ENCODE data around the gene TOX4.
A peak's percentile ranks its signal among the peaks of the same experiment; 100 is the strongest.

Gene TOX4

GRCh38 chr14:21498540-21499526 is 21.8 kb downstream of the TOX4 start:
- in situ Hi-C loops (cut with MboI; ENCODE audit: low pct_unique_long_range_greater_than_20kb, low sequenced_read_pairs), result no loop called here
- peak; percentile 63 for DNase-seq

- no peak for DNase-seq
- in situ Hi-C loops (cut with MboI; ENCODE audit: low pct_unique_long_range_greater_than_20kb, low sequenced_read_pairs), result no loop called here
Measured at GRCh38 chr14:21501568-21501967, 24.6 kb downstream of the TOX4 start.

- in situ Hi-C loops (cut with MboI; ENCODE audit: low pct_unique_long_range_greater_than_20kb, low sequenced_read_pairs), result no loop called here
- DNase-seq, result no peak
Measured at GRCh38 chr14:21503376-21503775, 26.4 kb downstream of the TOX4 start.

GRCh38 chr14:21505012-21505553 is 28.1 kb downstream of the TOX4 start:
- no peak for DNase-seq
- in situ Hi-C loops (cut with MboI; ENCODE audit: low pct_unique_long_range_greater_than_20kb, low sequenced_read_pairs), result no loop called here

- no peak for DNase-seq
Measured at GRCh38 chr14:21506557-21506956, 29.6 kb downstream of the TOX4 start.

GRCh38 chr14:21509432-21510143 is 32.6 kb downstream of the TOX4 start:
- DNase-seq, result no peak

More at GRCh38 chr14:21506557-21506956, 29.6 kb downstream of the TOX4 start:
- in situ Hi-C loops (cut with MboI; ENCODE audit: low pct_unique_long_range_greater_than_20kb, low sequenced_read_pairs), result no loop called here

GRCh38 chr14:21510735-21511657 is 34.0 kb downstream of the TOX4 start, which contains the start of gene METTL3:
Gene METTL3, minus strand, starts transcription at chr14:21511340. Its CDS starts 117 bp downstream, at chr14:21511223.
- peak; percentile 97 for DNase-seq
- in situ Hi-C loops (cut with MboI; ENCODE audit: low pct_unique_long_range_greater_than_20kb, low sequenced_read_pairs), result no loop called here

More at GRCh38 chr14:21509432-21510143, 32.6 kb downstream of the TOX4 start:
- in situ Hi-C loops (cut with MboI; ENCODE audit: low pct_unique_long_range_greater_than_20kb, low sequenced_read_pairs), result no loop called here

- in situ Hi-C loops (cut with MboI; ENCODE audit: low pct_unique_long_range_greater_than_20kb, low sequenced_read_pairs), result no loop called here
Measured at GRCh38 chr14:21514341-21514740, 37.3 kb downstream of the TOX4 start.

GRCh38 chr14:21518725-21519124 is 41.7 kb downstream of the TOX4 start:
- no peak for DNase-seq
- in situ Hi-C loops (cut with MboI; ENCODE audit: low pct_unique_long_range_greater_than_20kb, low sequenced_read_pairs), result no loop called here

More at GRCh38 chr14:21514341-21514740, 37.3 kb downstream of the TOX4 start:
- no peak for DNase-seq

GRCh38 chr14:21520767-21521166 is 43.8 kb downstream of the TOX4 start:
- no peak for DNase-seq
- in situ Hi-C loops (cut with MboI; ENCODE audit: low pct_unique_long_range_greater_than_20kb, low sequenced_read_pairs), result no loop called here

GRCh38 chr14:21521501-21521900 is 44.5 kb downstream of the TOX4 start:
- in situ Hi-C loops (cut with MboI; ENCODE audit: low pct_unique_long_range_greater_than_20kb, low sequenced_read_pairs), result no loop called here
- DNase-seq, result no peak

GRCh38 chr14:21523203-21523602 is 46.2 kb downstream of the TOX4 start:
- in situ Hi-C loops (cut with MboI; ENCODE audit: low pct_unique_long_range_greater_than_20kb, low sequenced_read_pairs), result no loop called here
- no peak for DNase-seq

GRCh38 chr14:21524575-21525490 is 47.8 kb downstream of the TOX4 start:
- in situ Hi-C loops (cut with MboI; ENCODE audit: low pct_unique_long_range_greater_than_20kb, low sequenced_read_pairs), result no loop called here
- DNase-seq, result no peak

GRCh38 chr14:21525571-21525961 is 48.6 kb downstream of the TOX4 start:
- in situ Hi-C loops (cut with MboI; ENCODE audit: low pct_unique_long_range_greater_than_20kb, low sequenced_read_pairs), result no loop called here
- DNase-seq, result no peak

- in situ Hi-C loops (cut with MboI; ENCODE audit: low pct_unique_long_range_greater_than_20kb, low sequenced_read_pairs), result no loop called here
- no peak for DNase-seq
Measured at GRCh38 chr14:21525962-21526671, 49.1 kb downstream of the TOX4 start, which contains the start of gene SALL2. Gene SALL2, minus strand, starts transcription at chr14:21526346. Its CDS starts 219 bp downstream, at chr14:21526127.

- in situ Hi-C loops (cut with MboI; ENCODE audit: low pct_unique_long_range_greater_than_20kb, low sequenced_read_pairs), result no loop called here
- peak; percentile 39 for DNase-seq
Measured at GRCh38 chr14:21526672-21527317, 49.8 kb downstream of the TOX4 start.

GRCh38 chr14:21527318-21527679 is 50.3 kb downstream of the TOX4 start:
- in situ Hi-C loops (cut with MboI; ENCODE audit: low pct_unique_long_range_greater_than_20kb, low sequenced_read_pairs), result no loop called here
- DNase-seq, result peak; percentile 40
